ENCODE results near the gene OR52N4.
"Not testable (repeated sequence)": the region's sequence is repeated elsewhere in the genome, so short reads cannot be mapped to it uniquely, and the experiment has no call there.

The OR52N4 gene

GRCh38 chr11:5753943-5754342 lies at the start of gene OR52N4:
Gene OR52N4 (plus strand): TSS chr11:5754243. CDS start chr11:5754741, 498 bp downstream.
- DNase-seq (ENCODE audit: low read depth in 1 of 2, low spot score in 1 of 2): no peak

- DNase-seq (ENCODE audit: low read depth in 1 of 2, low spot score in 1 of 2): no peak
These were observed 48.4 kb upstream of the OR52N4 start for GRCh38 chr11:5705688-5706087.

GRCh38 chr11:5712507-5712906 lies 41.5 kb upstream of the OR52N4 start:
- DNase-seq (ENCODE audit: low read depth in 1 of 2, low spot score in 1 of 2): no peak

- no peak for DNase-seq (ENCODE audit: low read depth in 1 of 2, low spot score in 1 of 2)
These were observed 40.3 kb upstream of the OR52N4 start for GRCh38 chr11:5713695-5714094.

- DNase-seq (ENCODE audit: low read depth in 1 of 2, low spot score in 1 of 2): not testable (repeated sequence)
These were observed 37.5 kb upstream of the OR52N4 start for GRCh38 chr11:5716518-5716917.

- DNase-seq (ENCODE audit: low read depth in 1 of 2, low spot score in 1 of 2): no peak
These were observed 34.1 kb upstream of the OR52N4 start for GRCh38 chr11:5719703-5720495.

GRCh38 chr11:5722622-5723021 lies 31.4 kb upstream of the OR52N4 start:
- DNase-seq (ENCODE audit: low read depth in 1 of 2, low spot score in 1 of 2): no peak

- DNase-seq (ENCODE audit: low read depth in 1 of 2, low spot score in 1 of 2): no peak
These were observed 27.7 kb upstream of the OR52N4 start for GRCh38 chr11:5726351-5726750.

GRCh38 chr11:5727691-5728090 lies 26.4 kb upstream of the OR52N4 start:
- no peak for DNase-seq (ENCODE audit: low read depth in 1 of 2, low spot score in 1 of 2)

- DNase-seq (ENCODE audit: low read depth in 1 of 2, low spot score in 1 of 2): no peak
These were observed 17.6 kb upstream of the OR52N4 start, which contains the start of gene OR56B1 for GRCh38 chr11:5736396-5736795. Gene OR56B1 (plus strand): TSS chr11:5736448. CDS start chr11:5736517, 69 bp downstream.

GRCh38 chr11:5737091-5737490 lies 17.0 kb upstream of the OR52N4 start:
- no peak for DNase-seq (ENCODE audit: low read depth in 1 of 2, low spot score in 1 of 2)

- DNase-seq (ENCODE audit: low read depth in 1 of 2, low spot score in 1 of 2): no peak
These were observed 16.2 kb upstream of the OR52N4 start for GRCh38 chr11:5737670-5738392.

GRCh38 chr11:5738431-5738830 lies 15.6 kb upstream of the OR52N4 start:
- DNase-seq (ENCODE audit: low read depth in 1 of 2, low spot score in 1 of 2): no peak

GRCh38 chr11:5746614-5747013 lies 7.4 kb upstream of the OR52N4 start:
- DNase-seq (ENCODE audit: low read depth in 1 of 2, low spot score in 1 of 2): no peak

- DNase-seq (ENCODE audit: low read depth in 1 of 2, low spot score in 1 of 2): no peak
These were observed 4.2 kb upstream of the OR52N4 start for GRCh38 chr11:5749836-5750235.

GRCh38 chr11:5767056-5767455 lies 13.0 kb downstream of the OR52N4 start:
- DNase-seq (ENCODE audit: low read depth in 1 of 2, low spot score in 1 of 2): no peak

- no peak for DNase-seq (ENCODE audit: low read depth in 1 of 2, low spot score in 1 of 2)
These were observed 29.2 kb downstream of the OR52N4 start, which contains the start of gene OR52N5 for GRCh38 chr11:5783255-5783654. Gene OR52N5 (minus strand): TSS chr11:5783355. CDS start chr11:5778634, 4,721 bp downstream.

GRCh38 chr11:5791165-5791564 lies 37.1 kb downstream of the OR52N4 start, which contains the start of gene OR52N1:
Gene OR52N1 (minus strand): TSS chr11:5791265. CDS start chr11:5788816, 2,449 bp downstream.
- DNase-seq (ENCODE audit: low read depth in 1 of 2, low spot score in 1 of 2): no peak

GRCh38 chr11:5796541-5796940 lies 42.5 kb downstream of the OR52N4 start:
- DNase-seq (ENCODE audit: low read depth in 1 of 2, low spot score in 1 of 2): no peak

- DNase-seq (ENCODE audit: low read depth in 1 of 2, low spot score in 1 of 2): no peak
These were observed 49.9 kb downstream of the OR52N4 start for GRCh38 chr11:5803982-5804381.
